HG03521 (cell line): ENCODE data around the gene LGALS9C.
"Not testable (repeated sequence)": the region's sequence is repeated elsewhere in the genome, so short reads cannot be mapped to it uniquely, and the experiment has no call there.

ENCODE experiments used
- ATAC-seq: cut with Tn5 transposase; IDR thresholded peaks from one replicate; pipeline ENCODE4 v1.9.1; 2021; ENCODE audit warnings: mild to moderate bottlenecking, moderate library complexity; ENCODE audit not compliant: unreplicated experiment

LGALS9C gene

GRCh38 chr17:18477367-18477766 is 778 bp downstream of the LGALS9C start:
- not testable (repeated sequence) for ATAC-seq

- not testable (repeated sequence) for ATAC-seq
Observed at GRCh38 chr17:18478362-18478761, 1.8 kb downstream of the LGALS9C start.

- not testable (repeated sequence) for ATAC-seq
Observed at GRCh38 chr17:18478977-18479595, 2.5 kb downstream of the LGALS9C start.

- not testable (repeated sequence) for ATAC-seq
Observed at GRCh38 chr17:18481775-18482174, 5.2 kb downstream of the LGALS9C start.

- ATAC-seq = not testable (repeated sequence)
Observed at GRCh38 chr17:18485936-18486464, 9.4 kb downstream of the LGALS9C start.

- not testable (repeated sequence) for ATAC-seq
Observed at GRCh38 chr17:18487633-18488032, 11.0 kb downstream of the LGALS9C start.

GRCh38 chr17:18488622-18489021 is 12.0 kb downstream of the LGALS9C start:
- ATAC-seq = not testable (repeated sequence)

GRCh38 chr17:18490016-18490415 is 13.4 kb downstream of the LGALS9C start:
- not testable (repeated sequence) for ATAC-seq

GRCh38 chr17:18492712-18493480 is 16.3 kb downstream of the LGALS9C start:
- not testable (repeated sequence) for ATAC-seq

- ATAC-seq = not testable (repeated sequence)
Observed at GRCh38 chr17:18494250-18494768, 17.7 kb downstream of the LGALS9C start.

GRCh38 chr17:18497044-18497443 is 20.5 kb downstream of the LGALS9C start:
- ATAC-seq = not testable (repeated sequence)

GRCh38 chr17:18499100-18499499 is 22.5 kb downstream of the LGALS9C start:
- ATAC-seq = not testable (repeated sequence)

GRCh38 chr17:18499756-18500155 is 23.2 kb downstream of the LGALS9C start:
- ATAC-seq = not testable (repeated sequence)

- not testable (repeated sequence) for ATAC-seq
Observed at GRCh38 chr17:18500281-18500680, 23.7 kb downstream of the LGALS9C start.

- not testable (repeated sequence) for ATAC-seq
Observed at GRCh38 chr17:18500816-18501215, 24.2 kb downstream of the LGALS9C start.

- ATAC-seq = not testable (repeated sequence)
Observed at GRCh38 chr17:18503221-18503620, 26.6 kb downstream of the LGALS9C start.

- not testable (repeated sequence) for ATAC-seq
Observed at GRCh38 chr17:18507729-18508128, 31.1 kb downstream of the LGALS9C start.

GRCh38 chr17:18508667-18509066 is 32.1 kb downstream of the LGALS9C start:
- ATAC-seq = not testable (repeated sequence)

GRCh38 chr17:18521100-18521499 is 44.5 kb downstream of the LGALS9C start:
- not testable (repeated sequence) for ATAC-seq

- ATAC-seq = not testable (repeated sequence)
Observed at GRCh38 chr17:18525015-18525414, 48.4 kb downstream of the LGALS9C start.

- not testable (repeated sequence) for ATAC-seq
Observed at GRCh38 chr17:18526168-18526800, 49.7 kb downstream of the LGALS9C start.
